HCT116 (cell line): ENCODE measurements around the gene ASIC3. TPM values are rescaled to one million over a fixed set of nuclear protein-coding genes. Genes with fewer than 3 reads are reported as not detected.

ENCODE experiments used
- ATAC-seq: fragments of 200-7000 bp; cut with Tn5 transposase; 2 replicates; pipeline ENCODE4 v1.9.1; 2020; ENCODE audit warnings: mild to moderate bottlenecking, moderate library complexity
- BruUV-seq: library from RNA; stranded (reverse); fragments of 400-500 nt; replicated peaks from 2 replicates; lab custom pipeline; 2021; lab: Mats Ljungman, UMichigan
- CTCF ChIA-PET: fragments of 300-600 bp; sonication (Branson Sonifier 250); formaldehyde crosslinking; loops from one replicate; lab custom pipeline; 2021; ENCODE audit warnings: antibody characterized with exemption; lab: Charles Lee
- POLR2A ChIA-PET: fragments of 300-600, 350-600 bp; sonication (Branson Sonifier 250); formaldehyde crosslinking; loops from one replicate; lab custom pipeline; 2021; ENCODE audit warnings: antibody characterized with exemption; lab: Charles Lee
- RAD21 ChIA-PET, 2 experiments: fragments of 300-600 bp; sonication (Branson Sonifier 250); formaldehyde crosslinking; loops; one replicate each; lab custom pipeline; 2023; ENCODE audit warnings: low total read pairs in 2 of 2; ENCODE audit not compliant: uncharacterized antibody in 2 of 2, unreplicated experiment in 2 of 2, low non-redundant PET in 1 of 2; lab: Charles Lee
- DNase-seq: peaks from one replicate; pipeline ENCODE4 v3.0.0-alpha.2; 2010; ENCODE audit warnings: low read depth, low spot score
- H2AFZ ChIP-seq: fragments of 200-600 bp; shearing (Covaris generic), sonication (generic); 2 replicates; pipeline ENCODE4 v1.6.1; 2017; ENCODE audit warnings: low read depth, mixed run types, mixed read lengths, antibody characterized with exemption, low read length; ENCODE audit not compliant: poor library complexity, severe bottlenecking
- H3K27ac ChIP-seq: 2 replicates; pipeline ENCODE4 v1.5.1; 2012; ENCODE audit warnings: low read depth, low read length
- H3K27me3 ChIP-seq: fragments of 200-600 bp; sonication (generic); 2 replicates; pipeline ENCODE4 v1.6.1; 2016; ENCODE audit warnings: mixed run types, low read length, mixed read lengths; ENCODE audit not compliant: insufficient read depth
- H3K36me3 ChIP-seq, 2 experiments: fragments of 200-500 bp in 1 of 2; fragments of 200-600 bp in 1 of 2; sonication (Bioruptor generic) in 1 of 2; sonication (generic) in 1 of 2; 2 replicates each; pipeline versions ENCODE4 v1.5.1 to v1.6.1; 2014 to 2016; ENCODE audit warnings: low read length in 2 of 2, inconsistent platforms in 1 of 2, mixed read lengths in 1 of 2, mixed run types in 1 of 2; ENCODE audit not compliant: insufficient read depth in 2 of 2, control insufficient read depth in 1 of 2
- H3K4me1 ChIP-seq, 2 experiments: fragments of 200-600 bp in 1 of 2; sonication (generic) in 1 of 2; 2 replicates each; pipeline versions ENCODE4 v1.5.1 to v1.6.1; 2012 to 2017; ENCODE audit warnings: low read length in 2 of 2, inconsistent platforms in 1 of 2, mild to moderate bottlenecking in 1 of 2, mixed read lengths in 1 of 2, mixed run types in 1 of 2, moderate library complexity in 1 of 2; ENCODE audit not compliant: insufficient read depth in 2 of 2, control insufficient read depth in 1 of 2
- H3K4me2 ChIP-seq: fragments of 200-600 bp; sonication (generic); 2 replicates; pipeline ENCODE4 v1.6.1; 2017; ENCODE audit warnings: mixed run types, low read length, mixed read lengths
- H3K4me3 ChIP-seq, 2 experiments: fragments of 200-600 bp in 1 of 2; sonication (generic) in 1 of 2; replicated peaks in 1 of 2; 2 replicates each; pipeline ENCODE4 v1.5.1; 2011 to 2016; ENCODE audit warnings: low read length in 2 of 2, control low read depth in 1 of 2, low read depth in 1 of 2, mild to moderate bottlenecking in 1 of 2, mixed read lengths in 1 of 2, mixed run types in 1 of 2
- H3K79me2 ChIP-seq: fragments of 200-600 bp; sonication (generic); 2 replicates; pipeline ENCODE4 v1.6.1; 2017; ENCODE audit warnings: mild to moderate bottlenecking, mixed run types, low read length, moderate library complexity, mixed read lengths; ENCODE audit not compliant: insufficient read depth
- H3K9ac ChIP-seq: fragments of 200-600 bp; sonication (generic); 2 replicates; pipeline ENCODE4 v1.6.1; 2016; ENCODE audit warnings: low read length, mixed read lengths
- H3K9me2 ChIP-seq: fragments of 200-600 bp; sonication (generic), shearing (Covaris generic); 2 replicates; pipeline ENCODE4 v1.6.1; 2017; ENCODE audit warnings: mixed run types, mild to moderate bottlenecking, moderate library complexity; ENCODE audit not compliant: insufficient read depth
- H3K9me3 ChIP-seq, 2 experiments: fragments of 200-500 bp in 1 of 2; fragments of 200-600 bp in 1 of 2; sonication (Bioruptor generic) in 1 of 2; sonication (generic) in 1 of 2; 2 replicates each; pipeline ENCODE4 v1.6.1; 2014 to 2017; ENCODE audit warnings: low read length in 2 of 2, mixed read lengths in 2 of 2, inconsistent platforms in 1 of 2, low read depth in 1 of 2, mild to moderate bottlenecking in 1 of 2, mixed run types in 1 of 2, moderate library complexity in 1 of 2; ENCODE audit not compliant: control insufficient read depth in 1 of 2, insufficient read depth in 1 of 2
- H4K20me1 ChIP-seq: fragments of 200-600 bp; sonication (generic), shearing (Covaris generic); 2 replicates; pipeline ENCODE4 v1.6.1; 2017; ENCODE audit warnings: mixed run types, mild to moderate bottlenecking, moderate library complexity; ENCODE audit not compliant: insufficient read depth
- CBX3 ChIP-seq: IDR thresholded peaks from 2 replicates; pipeline ENCODE4 v1.6.1; 2012; ENCODE audit warnings: low read depth
- CEBPB ChIP-seq: IDR thresholded peaks from 2 replicates; pipeline ENCODE4 v1.6.1; 2012; ENCODE audit warnings: low read depth
- EGR1 ChIP-seq: IDR thresholded peaks from 2 replicates; pipeline ENCODE4 v1.6.1; 2012; ENCODE audit warnings: low read depth
- EZH2 ChIP-seq: fragments of 200-600 bp; sonication (generic); IDR thresholded peaks from 2 replicates; pipeline ENCODE4 v1.6.1; 2017; ENCODE audit warnings: antibody characterized with exemption, mixed run types
- FOSL1 ChIP-seq: IDR thresholded peaks from 2 replicates; pipeline ENCODE4 v1.6.1; 2012; ENCODE audit warnings: low read depth
- RAD21 ChIP-seq: IDR thresholded peaks from 2 replicates; pipeline ENCODE4 v1.6.1; 2012; ENCODE audit warnings: low read depth, mild to moderate bottlenecking
- SIN3A ChIP-seq: IDR thresholded peaks from 2 replicates; pipeline ENCODE4 v1.6.1; 2012; ENCODE audit warnings: low read depth
- SRF ChIP-seq: IDR thresholded peaks from 2 replicates; pipeline ENCODE4 v1.6.1; 2012; ENCODE audit warnings: low read depth
- TCF7L2 ChIP-seq: IDR thresholded peaks from 2 replicates; pipeline ENCODE4 v1.7.0; 2011; ENCODE audit warnings: borderline replicate concordance, inconsistent platforms; ENCODE audit not compliant: insufficient read depth, insufficient read length; ENCODE audit errors: extremely low read depth
- intact Hi-C: fragments of 100-400 bp; cut with micrococcal nuclease; formaldehyde crosslinking; loops from 2 replicates; pipeline ENCODE4 v1.10.0; 2022
- total RNA-seq: library from RNA; stranded (reverse); gene quantifications from one replicate; pipeline ENCODE4 v1.2.1, GENCODE V29; 2021; ENCODE audit not compliant: unreplicated experiment
- TF ChIP-seq, protein P1 (sequence below): IDR thresholded peaks from 2 replicates; pipeline ENCODE4 v1.6.1; 2012; ENCODE audit warnings: low read depth

The ASIC3 gene
- total RNA-seq, 1 experiment from 2014 or later, result 4.4 TPM

DNA sequence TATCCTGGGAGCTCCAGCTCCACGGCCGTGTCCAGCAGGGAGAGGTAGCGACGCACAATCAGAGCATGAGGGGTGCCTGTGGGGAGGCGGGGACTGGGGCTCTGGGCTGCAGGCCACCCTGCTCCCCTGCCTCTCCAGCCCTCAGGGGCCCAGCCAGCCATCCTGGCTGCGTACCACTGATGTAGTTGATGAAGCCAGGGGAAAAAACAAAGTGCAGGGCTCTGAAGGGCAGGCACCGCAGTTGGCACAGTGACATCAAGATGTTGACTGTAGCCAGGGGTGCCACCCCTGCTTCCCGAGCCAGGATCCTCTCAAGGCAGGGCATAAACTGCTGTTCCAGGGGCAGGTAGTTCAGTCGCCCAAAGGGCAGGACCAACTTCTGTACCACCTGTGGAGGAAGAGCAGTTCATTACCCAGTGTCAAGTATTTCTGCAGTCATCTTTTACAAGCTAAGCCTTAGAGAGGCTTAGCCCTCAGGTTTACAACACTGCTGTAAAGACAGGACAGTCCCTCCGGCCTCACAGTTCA, 29.4 kb downstream of the ASIC3 start:
- intact Hi-C loops, result no loop called here
- CTCF ChIA-PET, result interaction anchor here (1.3 kb wide), 1 partner anchor 9 kb away, joined by 3 read pairs; no protein-coding TSS in a partner anchor
- no peak overlapping the region for H3K9ac ChIP-seq

More for the DNA sequence above, 29.4 kb downstream of the ASIC3 start:
- H3K9me3 ChIP-seq, result no peaks in the 10 kb centered on the region
- BruUV-seq, result no TSS peak
- H3K36me3 ChIP-seq, result peaks cover 13 to 17% of the 10 kb centered on the region in 2 experiments; a peak in 3 of 4 replicates
- ChIA-PET POLR2A (interaction anchor here (1.4 kb wide), 1 partner anchor 15 kb away, joined by 5 read pairs; no protein-coding TSS in a partner anchor), RAD21 (interaction anchor here in 1 of 2 experiments (1.5 kb wide), 1 partner anchor 17 kb away, joined by 3 read pairs; no protein-coding TSS in a partner anchor)
- H4K20me1 ChIP-seq, result no peaks in the 10 kb centered on the region
- no peak overlapping the region for H3K4me3 ChIP-seq
- no peak overlapping the region for H2AFZ ChIP-seq
- H3K79me2 ChIP-seq, result peaks cover 41% of the 10 kb centered on the region
- peak overlapping the region; percentile 94 for H3K27ac ChIP-seq
- ATAC-seq (no peak), DNase-seq (no peak)
- no peaks in the 10 kb centered on the region for H3K27me3 ChIP-seq
- no peak overlapping the region for H3K4me2 ChIP-seq
- H3K9me2 ChIP-seq, result no peaks in the 10 kb centered on the region
- no peak for TF ChIP-seq EGR1
- no peak for TF ChIP-seq EZH2
- TF ChIP-seq, protein P1, sequence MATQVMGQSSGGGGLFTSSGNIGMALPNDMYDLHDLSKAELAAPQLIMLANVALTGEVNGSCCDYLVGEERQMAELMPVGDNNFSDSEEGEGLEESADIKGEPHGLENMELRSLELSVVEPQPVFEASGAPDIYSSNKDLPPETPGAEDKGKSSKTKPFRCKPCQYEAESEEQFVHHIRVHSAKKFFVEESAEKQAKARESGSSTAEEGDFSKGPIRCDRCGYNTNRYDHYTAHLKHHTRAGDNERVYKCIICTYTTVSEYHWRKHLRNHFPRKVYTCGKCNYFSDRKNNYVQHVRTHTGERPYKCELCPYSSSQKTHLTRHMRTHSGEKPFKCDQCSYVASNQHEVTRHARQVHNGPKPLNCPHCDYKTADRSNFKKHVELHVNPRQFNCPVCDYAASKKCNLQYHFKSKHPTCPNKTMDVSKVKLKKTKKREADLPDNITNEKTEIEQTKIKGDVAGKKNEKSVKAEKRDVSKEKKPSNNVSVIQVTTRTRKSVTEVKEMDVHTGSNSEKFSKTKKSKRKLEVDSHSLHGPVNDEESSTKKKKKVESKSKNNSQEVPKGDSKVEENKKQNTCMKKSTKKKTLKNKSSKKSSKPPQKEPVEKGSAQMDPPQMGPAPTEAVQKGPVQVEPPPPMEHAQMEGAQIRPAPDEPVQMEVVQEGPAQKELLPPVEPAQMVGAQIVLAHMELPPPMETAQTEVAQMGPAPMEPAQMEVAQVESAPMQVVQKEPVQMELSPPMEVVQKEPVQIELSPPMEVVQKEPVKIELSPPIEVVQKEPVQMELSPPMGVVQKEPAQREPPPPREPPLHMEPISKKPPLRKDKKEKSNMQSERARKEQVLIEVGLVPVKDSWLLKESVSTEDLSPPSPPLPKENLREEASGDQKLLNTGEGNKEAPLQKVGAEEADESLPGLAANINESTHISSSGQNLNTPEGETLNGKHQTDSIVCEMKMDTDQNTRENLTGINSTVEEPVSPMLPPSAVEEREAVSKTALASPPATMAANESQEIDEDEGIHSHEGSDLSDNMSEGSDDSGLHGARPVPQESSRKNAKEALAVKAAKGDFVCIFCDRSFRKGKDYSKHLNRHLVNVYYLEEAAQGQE, result no peak
- no peak for TF ChIP-seq CBX3
- no peak for TF ChIP-seq RAD21
- TF ChIP-seq FOSL1, result no peak
- TF ChIP-seq SRF, result no peak
- no peak for TF ChIP-seq TCF7L2
- no peak for TF ChIP-seq CEBPB
- no peak for TF ChIP-seq SIN3A
- peaks cover 20 to 49% of the 10 kb centered on the region in 2 experiments for H3K4me1 ChIP-seq
